Effector memory CD8-positive, alpha-beta T cell (primary cell): ENCODE data around the gene NHSL2.

ENCODE experiments used
- ATAC-seq: fragments of 150-1000 bp; cut with Tn5 transposase; replicated peaks from 2 replicates; pipeline ENCODE4 v1.10.0; 2021; ENCODE audit warnings: mild to moderate bottlenecking, moderate library complexity
- DNase-seq, 3 experiments: peaks; one replicate each; pipeline ENCODE4 v3.0.0; 2021
- H3K27ac Mint-ChIP-seq, 2 donors: one replicate each; pipeline ENCODE4 v1.8.0; 2022; ENCODE audit warnings: mild to moderate bottlenecking in 2 of 2, mixed read lengths in 2 of 2, moderate library complexity in 2 of 2
- H3K27me3 Mint-ChIP-seq, 2 donors: one replicate each; pipeline ENCODE4 v1.8.0; 2022; ENCODE audit warnings: mixed read lengths in 2 of 2
- H3K36me3 Mint-ChIP-seq: one replicate; pipeline ENCODE4 v1.8.0; 2022; ENCODE audit warnings: mild to moderate bottlenecking, moderate library complexity, mixed read lengths; ENCODE audit not compliant: insufficient read depth
- H3K4me1 Mint-ChIP-seq, 2 donors: one replicate each; pipeline ENCODE4 v1.8.0; 2022; ENCODE audit warnings: low read depth in 2 of 2, mixed read lengths in 2 of 2
- H3K4me3 Mint-ChIP-seq, 2 donors: one replicate each; pipeline ENCODE4 v1.8.0; 2022; ENCODE audit warnings: mild to moderate bottlenecking in 2 of 2, mixed read lengths in 2 of 2, moderate library complexity in 2 of 2
- H3K9me3 Mint-ChIP-seq, 2 donors: one replicate each; pipeline ENCODE4 v1.8.0; 2022; ENCODE audit warnings: mixed read lengths in 2 of 2

Gene NHSL2

DNA sequence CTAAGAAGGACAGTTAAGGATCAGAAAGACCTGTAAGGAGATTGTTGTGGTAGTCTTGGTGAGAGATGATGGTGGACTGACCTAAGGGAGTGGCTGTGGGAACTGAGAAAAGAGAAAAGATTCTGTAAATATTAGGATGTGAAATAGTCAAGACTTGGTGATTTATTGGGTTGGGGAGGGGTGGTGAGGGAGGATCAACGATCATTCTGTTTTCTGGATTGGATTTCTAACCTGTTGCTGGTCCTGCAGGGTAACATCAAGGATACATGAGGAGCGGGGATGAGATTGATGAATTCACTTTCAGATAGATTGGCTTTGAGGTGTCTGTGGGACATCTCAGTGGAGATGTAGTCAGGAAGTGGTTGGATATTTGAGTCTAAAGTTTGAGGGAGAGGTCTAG, 272.3 kb downstream of the NHSL2 start:
- DNase-seq (no peak), ATAC-seq (no peak)
- peaks cover 7 to 8% of the 10 kb centered on the region in 2 donors for H3K4me1 Mint-ChIP-seq
- no peak overlapping the region for H3K4me3 Mint-ChIP-seq
- no peaks in the 10 kb centered on the region for H3K27me3 Mint-ChIP-seq
- no peaks in the 10 kb centered on the region for H3K9me3 Mint-ChIP-seq
- peaks cover 10% of the 10 kb centered on the region for H3K36me3 Mint-ChIP-seq
- no peak overlapping the region for H3K27ac Mint-ChIP-seq

DNA sequence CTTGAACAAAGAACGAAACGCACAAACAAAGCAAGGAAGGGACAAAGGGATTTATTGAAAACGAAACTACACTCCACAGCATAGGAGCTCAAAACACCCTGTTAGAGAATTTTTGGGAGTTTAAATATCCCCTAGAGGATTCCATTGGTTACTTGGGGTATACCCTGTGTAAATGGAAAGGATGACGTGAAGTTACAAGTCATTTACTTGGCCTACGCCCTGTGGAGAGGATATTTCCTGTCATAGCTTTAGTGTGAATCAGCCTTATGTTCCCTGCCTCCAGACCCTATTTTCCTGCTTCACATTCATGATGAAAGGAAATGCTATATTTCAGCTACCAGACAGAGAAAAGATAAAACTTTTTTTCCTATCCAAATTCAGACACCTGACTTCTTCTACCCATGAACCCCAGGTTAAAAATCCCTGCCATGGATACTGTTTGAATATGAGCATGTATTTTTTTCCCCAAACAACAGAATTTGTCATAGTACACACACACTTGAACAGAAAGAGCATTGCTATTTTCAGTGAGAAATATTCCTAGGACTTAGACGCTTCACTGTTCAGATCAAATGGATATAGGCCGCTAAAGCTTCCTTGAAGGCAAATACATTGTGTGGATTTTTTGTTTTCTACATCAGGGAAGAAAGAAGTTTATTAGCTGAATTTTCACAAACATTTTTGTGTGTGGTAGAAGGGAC, 291.3 kb downstream of the NHSL2 start:
- H3K27me3 Mint-ChIP-seq: no peaks in the 10 kb centered on the region
- H3K27ac Mint-ChIP-seq: no peak overlapping the region
- H3K4me3 Mint-ChIP-seq: no peak overlapping the region
- ATAC-seq (no peak), DNase-seq (no peak)
- H3K9me3 Mint-ChIP-seq: no peaks in the 10 kb centered on the region
- no peaks in the 10 kb centered on the region for H3K4me1 Mint-ChIP-seq
- H3K36me3 Mint-ChIP-seq: peaks cover 10% of the 10 kb centered on the region
